Stimulated activated CD8-positive, alpha-beta memory T cell treated with anti-CD3 and anti-CD28 coated beads, Interleukin-12 subunit alpha, Interleukin-12 subunit beta, amount 100 ng/mL, for 24 hours (primary cell): ENCODE measurements around the gene C1orf105.
"Not testable (repeated sequence)": the region's sequence is repeated elsewhere in the genome, so short reads cannot be mapped to it uniquely, and the experiment has no call there.

Experiments used
- DNase-seq: peaks from one replicate; pipeline ENCODE4 v3.0.0-alpha.2; 2020; ENCODE audit errors: extremely low read depth

The C1orf105 gene

GRCh38 chr1:172427191-172427590 is 6.7 kb downstream of the C1orf105 start:
- no peak for DNase-seq

GRCh38 chr1:172429331-172430127 is 9.0 kb downstream of the C1orf105 start:
- DNase-seq: no peak

DNA sequence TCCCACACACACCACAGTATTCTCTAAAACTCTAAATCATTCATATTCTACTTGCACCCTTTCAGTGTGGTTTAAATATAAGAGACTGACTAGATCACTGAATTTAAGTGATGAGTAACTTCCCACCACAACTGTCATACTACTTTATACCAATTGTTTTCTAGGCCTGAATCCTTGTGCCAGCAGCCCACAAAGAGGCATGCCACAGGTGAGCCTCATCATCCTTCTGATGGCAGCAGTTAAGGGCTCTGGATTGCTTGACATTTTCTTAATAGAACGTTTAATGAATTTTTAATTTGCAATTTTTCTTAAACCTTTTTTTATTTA is 9.6 kb downstream of the C1orf105 start:
- DNase-seq: no peak

- no peak for DNase-seq
Observed at GRCh38 chr1:172431204-172431603, 10.7 kb downstream of the C1orf105 start.

DNA sequence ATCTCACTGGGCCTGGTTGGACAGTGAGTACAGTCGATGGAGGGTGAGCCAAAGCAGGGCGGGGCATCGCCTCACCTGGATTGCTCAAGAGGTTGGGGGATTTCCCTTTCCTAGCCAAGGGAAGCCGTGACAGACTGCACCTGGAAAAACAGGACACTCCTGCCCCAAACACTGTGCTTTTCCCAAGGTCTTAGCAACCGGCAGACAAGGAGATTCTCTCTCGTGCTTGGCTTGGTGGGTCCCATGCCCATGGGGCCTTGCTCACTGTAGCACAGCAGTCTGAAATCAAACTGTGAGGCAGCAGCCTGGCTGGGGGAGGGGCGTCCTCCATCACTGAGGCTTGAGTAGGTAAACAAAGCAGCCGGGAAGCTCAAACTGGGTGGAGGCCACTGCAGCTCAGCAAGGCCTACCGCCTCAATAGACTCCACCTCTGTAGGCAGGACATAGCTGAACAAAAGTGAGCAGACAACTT is 11.3 kb downstream of the C1orf105 start:
- DNase-seq: no peak

DNA sequence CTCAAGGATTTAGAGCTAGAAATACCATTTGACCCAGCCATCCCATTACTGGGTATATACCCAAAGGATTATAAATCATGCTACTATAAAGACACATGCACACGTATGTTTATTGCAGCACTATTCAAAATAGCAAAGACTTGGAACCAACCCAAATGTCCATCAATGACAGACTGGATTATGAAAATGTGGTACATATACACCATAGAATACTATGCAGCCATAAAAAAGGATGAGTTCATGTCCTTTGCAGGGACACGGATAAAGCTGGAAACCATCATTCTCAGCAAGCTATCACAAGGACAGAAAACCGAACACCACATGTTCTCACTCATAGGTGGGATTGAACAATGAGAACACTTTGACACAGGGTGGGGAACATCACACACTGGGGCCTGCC is 16.7 kb downstream of the C1orf105 start:
- not testable (repeated sequence) for DNase-seq

DNA sequence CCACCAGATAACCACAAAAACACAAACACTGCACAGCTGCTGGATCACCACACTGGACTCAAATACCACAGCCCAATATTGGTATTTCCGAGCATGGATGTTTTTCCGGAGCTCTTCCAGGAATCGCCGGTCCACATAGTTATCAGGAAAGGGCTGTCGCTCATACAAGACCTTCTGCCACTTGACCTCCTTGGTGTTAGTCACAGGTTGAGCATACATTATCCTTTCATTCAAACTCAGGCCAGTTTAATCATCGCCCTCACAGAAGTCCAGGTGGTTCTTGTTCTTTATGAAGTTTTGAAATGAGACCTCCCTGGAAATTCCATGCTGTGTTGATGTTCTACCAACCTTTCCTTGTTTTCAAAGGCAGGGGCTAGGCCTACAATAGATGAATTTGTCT is 21.9 kb downstream of the C1orf105 start:
- DNase-seq: no peak

DNA sequence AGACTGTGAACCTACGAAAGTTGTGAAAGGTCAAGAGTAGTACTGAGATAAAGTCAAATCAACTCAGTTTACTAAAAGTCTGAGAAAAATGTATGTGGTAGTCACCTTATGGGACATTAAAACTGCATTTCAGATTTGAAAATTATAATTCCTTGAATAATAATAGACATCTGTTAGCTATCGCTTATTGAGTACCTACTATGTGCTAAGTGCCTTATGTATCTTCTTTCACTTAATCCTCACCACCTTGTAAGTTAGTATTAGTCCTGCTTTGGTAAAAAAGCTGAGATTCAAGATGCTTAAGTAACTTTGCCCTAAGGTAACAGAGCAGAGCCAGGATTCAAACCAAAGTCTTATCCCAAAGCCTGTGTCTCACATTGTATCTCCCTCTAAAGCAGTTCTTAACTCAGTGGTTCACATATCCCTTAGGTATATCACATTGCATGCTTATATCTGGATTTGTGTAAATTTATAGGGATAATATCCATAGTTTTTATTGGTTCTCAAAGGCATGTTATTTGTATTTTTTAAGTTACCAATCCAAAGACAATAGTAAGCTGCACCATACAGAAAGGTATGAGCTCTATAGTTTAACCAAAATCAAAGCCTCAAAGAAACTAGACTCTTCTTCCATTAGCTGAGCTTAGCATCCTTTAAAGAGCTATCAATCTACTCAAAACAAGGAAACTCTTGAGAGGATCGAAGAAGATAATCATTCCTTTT is 22.5 kb downstream of the C1orf105 start:
- no peak for DNase-seq

GRCh38 chr1:172443666-172444453 is 23.4 kb downstream of the C1orf105 start, which contains the start of gene PIGC:
PIGC (minus strand) TSS chr1:172444069; CDS start chr1:172442622, 1,447 bp downstream.
- peak; percentile 80 for DNase-seq

- no peak for DNase-seq
Observed at GRCh38 chr1:172446547-172446946, 26.1 kb downstream of the C1orf105 start.

DNA sequence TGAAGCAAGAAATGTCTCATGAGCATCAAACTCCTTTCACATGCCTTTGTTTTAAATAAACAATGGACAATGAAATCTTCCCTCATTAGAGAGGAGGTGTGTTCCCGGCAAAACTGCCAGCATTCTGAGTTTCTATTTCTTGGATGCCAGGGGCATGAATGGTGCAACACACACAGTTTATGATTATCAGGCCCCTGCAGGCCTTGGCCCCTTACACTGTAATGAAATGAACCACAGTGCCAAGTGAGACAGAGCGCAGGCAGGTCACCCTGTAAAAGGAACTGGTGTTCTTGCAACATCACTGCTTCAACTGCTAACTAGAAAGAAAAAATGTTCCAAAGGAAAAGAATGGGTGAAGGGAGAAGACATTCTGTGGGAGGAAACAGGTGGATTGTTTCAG is 27.2 kb downstream of the C1orf105 start:
- DNase-seq: no peak

- DNase-seq: no peak
Observed at GRCh38 chr1:172448995-172449584, 28.6 kb downstream of the C1orf105 start.

- DNase-seq: no peak
Observed at GRCh38 chr1:172449585-172450523, 29.4 kb downstream of the C1orf105 start.

GRCh38 chr1:172450524-172450885 is 30.0 kb downstream of the C1orf105 start:
- DNase-seq: no peak

- DNase-seq: no peak
Observed at GRCh38 chr1:172451002-172451443, 30.5 kb downstream of the C1orf105 start.

DNA sequence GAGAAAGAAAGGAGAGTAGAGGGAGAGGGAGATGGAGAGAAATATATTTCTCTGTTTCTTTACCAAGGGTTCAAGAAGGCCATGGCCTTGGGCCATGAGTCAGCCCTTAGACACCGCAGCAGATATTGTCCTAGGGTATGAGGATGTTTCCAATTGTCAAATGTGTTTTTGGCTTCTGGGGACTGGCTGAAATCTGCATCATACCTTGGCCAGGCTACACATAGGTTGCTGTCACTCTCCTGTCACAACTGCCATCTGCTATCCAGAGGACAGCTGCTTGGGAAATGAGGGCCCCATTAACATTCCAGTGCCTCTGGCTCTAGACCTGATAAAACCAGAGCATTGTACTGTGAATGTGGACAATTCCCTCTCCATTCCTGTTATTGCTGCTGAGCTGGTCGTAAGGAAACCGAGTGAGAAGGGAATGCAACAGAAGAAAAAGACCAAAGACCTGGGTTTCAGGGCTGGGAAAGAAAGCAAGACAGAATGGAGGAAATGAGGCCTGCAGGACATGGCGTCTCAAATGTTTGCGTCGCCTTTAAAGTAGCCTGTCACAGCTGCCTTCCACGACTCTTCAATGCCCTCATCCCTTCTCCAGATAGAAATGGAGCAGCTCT is 32.2 kb downstream of the C1orf105 start:
- no peak for DNase-seq

DNA sequence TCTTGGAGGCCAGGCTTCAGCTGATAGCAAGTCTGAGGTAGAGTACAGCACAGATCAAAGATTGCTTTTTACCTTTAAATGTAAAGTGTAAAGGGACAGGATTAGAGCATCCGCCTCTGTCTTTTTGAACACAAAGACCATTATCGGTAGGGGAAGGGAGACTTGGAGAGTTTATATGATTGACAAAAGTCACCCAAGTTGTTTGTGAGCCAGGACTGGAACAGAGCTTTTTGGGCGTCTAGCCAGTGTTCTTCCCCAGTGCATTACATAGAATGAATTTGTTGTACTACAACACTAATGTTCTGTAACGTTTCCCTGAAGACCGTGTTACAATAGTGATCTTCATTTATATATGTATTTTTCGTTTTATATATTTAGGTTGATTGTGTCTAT is 32.7 kb downstream of the C1orf105 start:
- no peak for DNase-seq

DNA sequence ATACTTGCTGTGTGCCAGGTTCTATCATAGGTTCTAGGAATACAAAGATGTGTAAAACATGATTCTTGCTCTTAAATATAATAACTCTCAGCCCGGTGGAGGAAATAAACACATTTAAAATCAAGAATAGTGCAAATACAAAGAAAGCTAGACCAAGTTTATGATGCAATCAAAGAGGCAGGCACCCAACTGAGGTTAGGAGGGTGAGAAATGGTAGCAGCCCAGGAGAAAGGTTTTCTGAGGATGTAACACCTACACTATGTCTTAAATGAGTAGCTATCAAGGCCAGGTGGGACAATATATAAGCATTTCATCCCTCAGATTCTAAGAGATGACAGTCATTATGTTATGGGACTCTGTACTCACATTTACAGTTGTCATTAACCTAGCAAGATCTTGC is 33.1 kb downstream of the C1orf105 start:
- no peak for DNase-seq

DNA sequence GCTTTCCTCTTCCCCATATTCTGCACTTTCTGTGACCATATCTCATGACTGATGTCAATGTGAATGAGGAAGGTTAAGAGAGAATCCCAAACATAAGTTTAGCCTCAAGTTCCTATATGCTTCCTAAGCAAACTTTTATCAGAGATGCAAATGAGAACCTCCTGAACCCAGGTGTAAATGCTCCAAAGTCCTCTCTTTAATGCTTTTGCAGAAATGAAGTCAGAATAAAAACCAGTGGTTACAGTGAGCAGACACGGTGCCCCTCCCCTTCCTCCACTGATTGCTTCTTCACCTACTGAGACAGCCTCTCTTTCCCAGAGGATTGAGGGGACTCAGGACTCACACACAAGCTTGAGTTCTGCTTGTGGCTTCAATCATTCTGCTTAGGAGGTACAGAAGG is 35.0 kb downstream of the C1orf105 start:
- no peak for DNase-seq

- no peak for DNase-seq
Observed at GRCh38 chr1:172456344-172456769, 35.9 kb downstream of the C1orf105 start.
